ENCODE data around the gene AQP12B. TPM values are rescaled to one million over a fixed set of nuclear protein-coding genes. Genes with fewer than 3 reads are reported as not detected.

AQP12B gene
- total and polyA plus RNA-seq, 9 of the 15 experiments (the other 6 are each of a cell fraction or from before 2014, with no cell fraction given): not detected

DNA sequence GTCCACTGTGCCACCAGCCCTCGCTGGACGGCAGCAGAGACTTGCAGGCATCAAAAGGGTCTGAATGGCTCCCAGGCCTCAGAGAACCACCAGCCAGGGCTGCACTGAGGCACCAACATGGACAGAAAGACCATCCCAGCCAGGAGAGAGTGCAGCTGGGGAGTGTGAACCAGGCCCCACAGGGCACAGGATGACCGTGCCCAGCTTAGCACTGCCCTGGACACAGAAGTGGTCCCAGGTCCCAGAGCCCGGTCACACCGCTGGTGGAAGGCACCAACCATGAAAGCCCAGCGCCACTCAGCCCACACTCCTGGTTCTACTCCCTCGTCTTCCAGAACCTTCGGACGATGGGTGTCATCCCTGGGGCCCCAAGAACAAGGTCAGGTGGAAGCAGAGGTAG is 29.4 kb upstream of the AQP12B start:
- intact Hi-C loops (cut with micrococcal nuclease) (no loop called here), in situ Hi-C loops (cut with MboI) (no loop called here)
- H3K36me3 ChIP-seq (ENCODE audit: control insufficient read depth, insufficient read depth, low read length): no peaks in the 10 kb centered on the region
- H2AFZ ChIP-seq (ENCODE audit: low read depth, low read length): no peak overlapping the region
- no peaks in the 10 kb centered on the region for H4K20me1 ChIP-seq (replicated peaks; ENCODE audit: control insufficient read depth, insufficient read depth, low read length)
- no peaks in the 10 kb centered on the region for H3K79me2 ChIP-seq (ENCODE audit: control insufficient read depth, insufficient read depth, low read length)
- FAIRE-seq (no peak), ATAC-seq (no peak), DNase-seq (ENCODE audit: extremely low read depth in 1 of 4, low spot score in 3 of 4) (no peak)
- ChIA-PET POLR2A (no interaction called here), CTCF (ENCODE audit: low intra/inter-chr PET ratio) (no interaction called here)
- WGBS (ENCODE audit: insufficient coverage, low coverage, missing lambda C conversion rate): 0% methylated on average over 9 of the region's 9 CpGs
- H3K9me3 ChIP-seq (replicated peaks; ENCODE audit: control insufficient read depth, insufficient read depth, low read depth, low read length): no peaks in the 10 kb centered on the region
- TF ChIP-seq KDM4B (IDR thresholded peaks at IDR 0.05; ENCODE audit: borderline replicate concordance in 2 of 2, low read depth in 1 of 2) (no peak), ZNF212 (CRISPR knock-in tag; IDR thresholded peaks at IDR 0.05) (no peak), ZNF717 (CRISPR knock-in tag; IDR thresholded peaks at IDR 0.05) (no peak), PHF20 (IDR thresholded peaks at IDR 0.05; ENCODE audit: partially characterized antibody) (no peak), ZBTB17 (CRISPR knock-in tag; IDR thresholded peaks at IDR 0.05) (no peak), SMARCE1 (IDR thresholded peaks at IDR 0.05) (no peak), ZNF134 (CRISPR knock-in tag; conservative IDR thresholded peaks at IDR 0.05) (no peak), BRD9 (IDR thresholded peaks at IDR 0.05; ENCODE audit: low read depth, partially characterized antibody) (no peak), NR2C2 (CRISPR knock-in tag; IDR thresholded peaks at IDR 0.05) (no peak), NR2C2 (tag; IDR thresholded peaks at IDR 0.05) (no peak), JUNB (CRISPR knock-in tag; conservative IDR thresholded peaks at IDR 0.05) (no peak)
- TF ChIP-seq, protein P1, sequence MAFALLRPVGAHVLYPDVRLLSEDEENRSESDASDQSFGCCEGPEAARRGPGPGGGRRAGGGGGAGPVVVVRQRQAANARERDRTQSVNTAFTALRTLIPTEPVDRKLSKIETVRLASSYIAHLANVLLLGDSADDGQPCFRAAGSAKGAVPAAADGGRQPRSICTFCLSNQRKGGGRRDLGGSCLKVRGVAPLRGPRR (CRISPR knock-in tag; IDR thresholded peaks at IDR 0.05): no peak
- H3K9ac ChIP-seq (ENCODE audit: insufficient read depth in 1 of 2, low read depth in 2 of 2, low read length in 2 of 2): no peak overlapping the region
- no TSS peak for BruUV-seq (replicated peaks)
- peaks cover 12 to 73% of the 10 kb centered on the region in 2 experiments for H3K27me3 ChIP-seq (ENCODE audit: control insufficient read depth in 2 of 2, insufficient read depth in 2 of 2, low read length in 2 of 2)
- H3K4me3 ChIP-seq: no peak overlapping the region
- H3K4me1 ChIP-seq (replicated peaks in 1 of 2; ENCODE audit: control insufficient read depth in 2 of 2, insufficient read depth in 2 of 2, low read length in 2 of 2): no peaks in the 10 kb centered on the region; a peak in 1 of 5 replicates
- H3K4me2 ChIP-seq (ENCODE audit: insufficient read depth, low read length): no peak overlapping the region
- H3K9me1 ChIP-seq (ENCODE audit: control insufficient read depth, insufficient read depth, low read length): no peaks in the 10 kb centered on the region
- no peak overlapping the region for H3K27ac ChIP-seq (ENCODE audit: extremely low read depth, low read depth, low read length)
